NCI-H82 treated with DMSO at 0.1 percent for 48 hours (cell line): ENCODE data around the gene DPYD.

Experiments used
- DNase-seq: peaks from one replicate; lab custom pipeline; 2025; ENCODE audit not compliant: unreplicated experiment; lab: John Stamatoyannopoulos, UW

DPYD gene

DNA sequence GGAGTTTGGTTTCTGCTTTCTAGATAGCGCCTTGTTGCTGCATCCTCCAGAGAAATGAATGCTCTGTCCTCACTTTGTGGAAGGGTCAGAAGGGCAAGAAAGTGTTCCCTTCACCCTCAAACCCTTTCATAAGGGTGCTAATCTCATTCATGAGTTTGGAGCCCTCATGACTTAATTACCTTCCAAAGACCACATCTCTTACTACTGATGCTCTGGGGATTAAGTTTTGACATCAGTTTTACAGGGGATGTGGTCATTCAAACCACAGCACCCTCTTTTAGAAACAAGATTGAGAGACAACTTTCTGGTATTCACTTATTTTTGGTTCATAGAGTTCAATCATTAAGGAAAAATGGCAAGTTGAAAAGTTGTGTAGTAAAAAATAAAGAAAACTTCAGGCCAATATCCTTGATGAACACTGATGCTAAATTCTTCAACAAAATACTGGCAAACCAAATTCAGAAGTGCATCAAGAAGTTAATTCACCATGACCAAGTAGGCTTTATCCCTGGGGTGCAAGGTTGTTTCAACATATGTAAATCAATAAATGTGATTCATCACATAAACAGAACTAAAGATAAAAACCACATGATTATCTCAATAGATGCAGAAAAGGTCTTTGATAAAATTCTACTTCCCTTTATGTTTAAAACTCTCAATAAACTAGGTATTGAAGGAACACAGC, 757.1 kb downstream of the DPYD start:
- DNase-seq, result no peak

- peak; percentile 87 for DNase-seq
Observed at GRCh38 chr1:97160818-97161217, 760.0 kb downstream of the DPYD start.

DNA sequence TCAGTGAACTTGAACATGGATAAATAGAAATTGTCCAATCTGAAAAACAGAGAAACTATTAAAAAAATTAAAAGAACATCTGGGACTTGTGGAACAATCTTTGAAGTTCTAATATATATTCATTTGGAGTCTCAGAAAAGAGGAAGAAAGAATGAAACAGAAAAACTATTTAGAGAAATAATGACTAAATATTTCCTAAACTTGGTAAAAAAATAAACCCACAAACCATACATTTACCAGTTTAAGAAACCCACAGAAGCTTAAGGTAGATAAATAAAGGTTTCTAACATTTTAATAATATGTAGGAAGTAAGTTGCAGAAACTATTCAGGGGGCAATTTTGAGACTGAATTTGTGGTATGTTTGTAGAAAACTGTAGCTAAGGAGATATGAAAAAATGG, 761.5 kb downstream of the DPYD start:
- no peak for DNase-seq

DNA sequence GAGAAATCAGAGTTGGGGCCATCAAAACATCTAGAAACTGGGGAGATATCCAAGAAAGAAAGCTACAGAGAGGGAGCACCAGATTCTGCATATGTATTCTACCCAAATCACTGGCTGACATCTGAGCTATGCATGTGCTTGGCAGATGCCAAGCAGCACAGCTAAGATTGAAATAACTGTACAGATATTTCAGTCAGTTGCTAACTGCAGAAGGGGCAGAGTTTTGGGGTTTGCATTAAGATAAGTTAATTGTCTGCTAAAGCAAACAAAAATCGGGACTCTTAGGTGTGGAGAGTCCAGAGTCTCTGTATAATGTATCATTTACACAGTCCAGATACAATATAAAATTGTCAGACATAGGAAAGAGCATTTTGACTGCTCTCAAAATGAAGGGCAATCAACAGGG, 762.1 kb downstream of the DPYD start:
- DNase-seq, result no peak

DNA sequence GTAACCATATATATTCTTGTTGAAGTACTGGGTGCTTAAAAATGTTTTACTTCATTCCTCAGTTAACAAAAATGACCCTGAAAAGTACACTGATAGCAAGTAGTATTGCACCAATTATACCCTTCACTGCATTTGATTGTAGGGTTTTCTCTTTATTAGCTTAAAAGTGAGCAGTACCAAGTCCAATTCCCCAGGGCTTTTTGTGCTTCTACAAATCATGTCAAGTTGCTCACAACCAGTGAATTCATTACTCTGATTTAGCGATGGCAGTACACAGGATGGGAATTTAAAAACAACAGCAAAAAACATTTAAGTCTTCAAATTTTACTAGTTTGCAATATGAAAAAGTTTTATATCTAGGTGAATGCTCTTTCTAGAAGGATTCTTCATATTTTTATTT, 762.8 kb downstream of the DPYD start:
- DNase-seq, result no peak

- no peak for DNase-seq
Observed at GRCh38 chr1:97151651-97152050, 769.2 kb downstream of the DPYD start.

- DNase-seq, result no peak
Observed at GRCh38 chr1:97145321-97145956, 775.4 kb downstream of the DPYD start.

DNA sequence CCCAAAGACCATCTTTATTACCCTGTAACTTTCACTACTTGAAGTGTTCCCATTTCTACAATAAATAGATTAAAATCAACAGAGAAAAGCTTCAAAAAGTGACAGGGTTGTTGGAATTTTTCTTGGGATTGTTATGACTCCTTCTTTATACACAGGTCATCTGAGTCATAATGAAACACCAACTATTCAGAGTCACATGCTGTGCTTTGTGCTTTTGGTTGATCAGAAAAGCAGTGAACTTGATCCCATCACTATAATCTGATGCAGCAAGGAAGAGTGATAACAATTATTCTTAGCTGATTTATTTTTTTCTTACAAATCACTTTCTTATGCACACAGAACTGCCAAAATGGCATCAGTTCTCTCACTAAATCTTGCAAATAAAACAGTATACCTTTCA, 776.3 kb downstream of the DPYD start:
- no peak for DNase-seq

- no peak for DNase-seq
Observed at GRCh38 chr1:97143236-97143882, 777.5 kb downstream of the DPYD start.

- DNase-seq, result no peak
Observed at GRCh38 chr1:97140611-97141010, 780.2 kb downstream of the DPYD start.

GRCh38 chr1:97139512-97139911, 781.3 kb downstream of the DPYD start:
- no peak for DNase-seq

DNA sequence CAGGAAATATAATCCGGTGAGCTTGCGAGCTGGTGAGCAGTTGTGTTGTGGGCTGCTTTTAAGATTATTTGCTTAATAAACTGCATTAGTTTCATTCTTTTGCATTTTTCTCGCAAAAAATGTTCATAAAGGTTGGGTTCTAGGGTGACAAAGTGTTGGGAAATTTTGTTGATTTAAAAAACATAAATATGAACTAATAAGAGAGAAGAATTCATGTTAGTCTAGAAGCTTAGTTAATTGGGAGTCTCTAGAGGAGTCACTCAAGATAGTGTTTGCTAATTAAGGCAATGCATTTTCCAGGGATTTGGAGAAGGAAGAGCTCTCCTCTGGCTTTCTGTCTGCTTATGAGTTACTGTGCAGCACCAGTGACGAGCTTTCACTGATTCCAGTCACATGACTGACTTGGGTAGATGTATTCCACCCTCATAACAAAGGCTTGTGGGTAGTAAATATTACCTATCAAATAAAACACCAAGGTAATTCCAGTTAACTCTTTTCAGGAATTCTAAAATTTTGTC, 782.3 kb downstream of the DPYD start:
- peak; percentile 34 for DNase-seq

- DNase-seq, result peak; percentile 100
Observed at GRCh38 chr1:97137862-97138514, 782.8 kb downstream of the DPYD start.

- no peak for DNase-seq
Observed at GRCh38 chr1:97136996-97137395, 783.8 kb downstream of the DPYD start.

GRCh38 chr1:97135972-97136371, 784.9 kb downstream of the DPYD start:
- no peak for DNase-seq

- DNase-seq, result no peak
Observed at GRCh38 chr1:97128426-97128825, 792.4 kb downstream of the DPYD start.

GRCh38 chr1:97123717-97124431, 797.0 kb downstream of the DPYD start:
- no peak for DNase-seq

- no peak for DNase-seq
Observed at GRCh38 chr1:97120806-97121205, 800.0 kb downstream of the DPYD start.

GRCh38 chr1:97119260-97120158, 801.3 kb downstream of the DPYD start:
- DNase-seq, result no peak

- no peak for DNase-seq
Observed at GRCh38 chr1:97114842-97115241, 806.0 kb downstream of the DPYD start.
